GM19351 (cell line): ENCODE measurements around the gene CABP1.
A peak's percentile ranks its signal among the peaks of the same experiment; 100 is the strongest.
"Not testable (repeated sequence)": the region's sequence is repeated elsewhere in the genome, so short reads cannot be mapped to it uniquely, and the experiment has no call there.

ENCODE experiments used
- ATAC-seq: cut with Tn5 transposase; IDR thresholded peaks from one replicate; pipeline ENCODE4 v1.9.1; 2021; ENCODE audit warnings: mild to moderate bottlenecking, moderate library complexity; ENCODE audit not compliant: unreplicated experiment

CABP1 gene

GRCh38 chr12:120639771-120640721, at the start of gene CABP1:
Gene CABP1, plus strand, starts transcription at chr12:120640626. Its CDS starts 60 bp downstream, at chr12:120640686.
- ATAC-seq, result peak; percentile 74

GRCh38 chr12:120590741-120591407, 49.6 kb upstream of the CABP1 start:
- no peak for ATAC-seq

GRCh38 chr12:120592121-120593049, 48.0 kb upstream of the CABP1 start:
- ATAC-seq, result no peak

GRCh38 chr12:120596901-120597300, 43.5 kb upstream of the CABP1 start:
- no peak for ATAC-seq

GRCh38 chr12:120597861-120598260, 42.6 kb upstream of the CABP1 start:
- no peak for ATAC-seq

GRCh38 chr12:120598674-120599463, 41.6 kb upstream of the CABP1 start:
- ATAC-seq, result no peak

GRCh38 chr12:120599672-120600552, 40.5 kb upstream of the CABP1 start:
- ATAC-seq, result no peak

- ATAC-seq, result not testable (repeated sequence)
Measured at GRCh38 chr12:120602416-120602815, 38.0 kb upstream of the CABP1 start.

- no peak for ATAC-seq
Measured at GRCh38 chr12:120610560-120610959, 29.9 kb upstream of the CABP1 start.

- ATAC-seq, result not testable (repeated sequence)
Measured at GRCh38 chr12:120611534-120611933, 28.9 kb upstream of the CABP1 start.

- no peak for ATAC-seq
Measured at GRCh38 chr12:120614848-120615247, 25.6 kb upstream of the CABP1 start.

- not testable (repeated sequence) for ATAC-seq
Measured at GRCh38 chr12:120617193-120617592, 23.2 kb upstream of the CABP1 start.

- not testable (repeated sequence) for ATAC-seq
Measured at GRCh38 chr12:120617767-120618166, 22.7 kb upstream of the CABP1 start.

GRCh38 chr12:120618954-120619615, 21.3 kb upstream of the CABP1 start:
- no peak for ATAC-seq

GRCh38 chr12:120620624-120621023, 19.8 kb upstream of the CABP1 start:
- ATAC-seq, result no peak

GRCh38 chr12:120625557-120626419, 14.6 kb upstream of the CABP1 start:
- ATAC-seq, result no peak

- no peak for ATAC-seq
Measured at GRCh38 chr12:120628919-120629318, 11.5 kb upstream of the CABP1 start.
